IPS-NIHi11 (cell line): ENCODE data around the gene KDM3B.
A peak's percentile ranks its signal among the peaks of the same experiment; 100 is the strongest.
"Not testable (repeated sequence)": the region's sequence is repeated elsewhere in the genome, so short reads cannot be mapped to it uniquely, and the experiment has no call there.

ENCODE experiments used
- DNase-seq: peaks from one replicate; pipeline ENCODE4 v3.0.0; 2012; ENCODE audit warnings: mixed read lengths, low spot score

KDM3B gene, protein sequence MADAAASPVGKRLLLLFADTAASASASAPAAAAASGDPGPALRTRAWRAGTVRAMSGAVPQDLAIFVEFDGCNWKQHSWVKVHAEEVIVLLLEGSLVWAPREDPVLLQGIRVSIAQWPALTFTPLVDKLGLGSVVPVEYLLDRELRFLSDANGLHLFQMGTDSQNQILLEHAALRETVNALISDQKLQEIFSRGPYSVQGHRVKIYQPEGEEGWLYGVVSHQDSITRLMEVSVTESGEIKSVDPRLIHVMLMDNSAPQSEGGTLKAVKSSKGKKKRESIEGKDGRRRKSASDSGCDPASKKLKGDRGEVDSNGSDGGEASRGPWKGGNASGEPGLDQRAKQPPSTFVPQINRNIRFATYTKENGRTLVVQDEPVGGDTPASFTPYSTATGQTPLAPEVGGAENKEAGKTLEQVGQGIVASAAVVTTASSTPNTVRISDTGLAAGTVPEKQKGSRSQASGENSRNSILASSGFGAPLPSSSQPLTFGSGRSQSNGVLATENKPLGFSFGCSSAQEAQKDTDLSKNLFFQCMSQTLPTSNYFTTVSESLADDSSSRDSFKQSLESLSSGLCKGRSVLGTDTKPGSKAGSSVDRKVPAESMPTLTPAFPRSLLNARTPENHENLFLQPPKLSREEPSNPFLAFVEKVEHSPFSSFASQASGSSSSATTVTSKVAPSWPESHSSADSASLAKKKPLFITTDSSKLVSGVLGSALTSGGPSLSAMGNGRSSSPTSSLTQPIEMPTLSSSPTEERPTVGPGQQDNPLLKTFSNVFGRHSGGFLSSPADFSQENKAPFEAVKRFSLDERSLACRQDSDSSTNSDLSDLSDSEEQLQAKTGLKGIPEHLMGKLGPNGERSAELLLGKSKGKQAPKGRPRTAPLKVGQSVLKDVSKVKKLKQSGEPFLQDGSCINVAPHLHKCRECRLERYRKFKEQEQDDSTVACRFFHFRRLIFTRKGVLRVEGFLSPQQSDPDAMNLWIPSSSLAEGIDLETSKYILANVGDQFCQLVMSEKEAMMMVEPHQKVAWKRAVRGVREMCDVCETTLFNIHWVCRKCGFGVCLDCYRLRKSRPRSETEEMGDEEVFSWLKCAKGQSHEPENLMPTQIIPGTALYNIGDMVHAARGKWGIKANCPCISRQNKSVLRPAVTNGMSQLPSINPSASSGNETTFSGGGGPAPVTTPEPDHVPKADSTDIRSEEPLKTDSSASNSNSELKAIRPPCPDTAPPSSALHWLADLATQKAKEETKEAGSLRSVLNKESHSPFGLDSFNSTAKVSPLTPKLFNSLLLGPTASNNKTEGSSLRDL (N-terminal part only)

DNA sequence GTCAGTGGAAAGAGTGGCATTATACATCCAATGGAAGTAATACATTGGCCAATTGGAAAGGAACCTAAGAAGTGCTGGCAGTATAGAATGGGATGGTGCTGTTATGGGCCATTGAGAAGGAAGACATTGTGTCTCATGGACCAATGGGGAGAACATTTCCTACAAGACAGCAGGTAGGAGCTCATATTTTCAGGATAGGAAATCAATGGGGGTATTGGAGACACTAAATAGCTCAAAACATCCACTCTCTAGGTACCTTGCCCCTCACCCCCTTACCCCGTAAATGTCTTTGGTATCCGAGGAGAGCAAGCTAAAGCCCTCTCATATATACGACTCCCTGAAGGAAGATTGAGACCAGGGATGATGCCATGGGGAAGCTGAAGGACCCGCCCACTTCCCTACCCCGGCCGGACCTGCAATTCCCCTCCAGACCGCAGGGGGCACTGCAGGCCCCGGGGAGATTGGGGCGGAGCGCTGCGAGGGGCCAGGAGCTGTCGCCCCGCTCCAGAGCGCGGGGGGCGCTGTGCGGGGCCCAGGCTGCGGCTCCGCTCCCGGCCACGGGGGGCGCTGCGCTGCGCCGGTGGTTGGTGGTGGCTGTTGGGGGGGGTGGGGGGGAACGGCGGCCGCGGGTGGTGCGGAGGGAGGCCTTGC, at the start of gene KDM3B:
Gene KDM3B, plus strand, starts transcription at position 615 of the 651 bp plus-strand sequence. CDS start 111 bp downstream, outside the sequence.
- DNase-seq: peak; percentile 95

DNA sequence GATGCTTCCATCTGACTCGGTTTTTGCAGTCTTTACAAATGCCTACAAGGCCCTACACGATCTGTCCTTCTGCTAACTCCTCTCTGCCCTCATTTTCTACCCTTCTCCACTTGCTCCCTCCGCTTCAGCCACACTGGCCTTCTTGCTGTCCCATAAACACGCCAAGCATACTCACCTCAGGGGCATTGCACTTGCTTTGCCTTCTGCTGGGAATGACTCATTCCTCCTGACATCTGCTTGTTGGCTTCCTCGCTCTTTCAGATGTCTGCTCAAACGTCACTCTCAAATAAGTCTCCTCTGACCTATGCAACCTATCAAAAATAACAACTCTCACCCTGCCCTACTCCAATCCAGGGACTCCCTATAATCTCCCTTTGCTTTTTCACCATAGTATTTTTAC, 49.1 kb upstream of the KDM3B start:
- no peak for DNase-seq

DNA sequence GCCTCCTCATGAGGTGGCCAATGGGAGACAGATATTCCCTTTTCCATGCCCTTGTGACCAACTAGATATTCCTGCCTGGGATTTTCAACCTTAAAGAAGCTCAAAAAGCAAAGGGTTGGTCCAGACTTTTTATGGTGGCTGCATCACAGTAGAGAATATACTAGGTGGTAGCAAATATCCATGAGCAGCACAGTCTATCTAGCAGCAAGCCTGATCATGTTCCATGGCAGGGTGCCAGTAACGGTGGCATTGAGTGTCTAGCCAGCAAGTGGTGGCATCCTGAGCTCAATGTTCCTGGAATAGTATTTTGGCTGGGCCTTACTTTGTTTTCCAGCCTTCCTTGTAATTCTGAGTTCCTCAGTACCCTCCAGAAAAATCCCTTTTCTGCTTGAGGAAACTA, 46.7 kb upstream of the KDM3B start:
- no peak for DNase-seq

DNA sequence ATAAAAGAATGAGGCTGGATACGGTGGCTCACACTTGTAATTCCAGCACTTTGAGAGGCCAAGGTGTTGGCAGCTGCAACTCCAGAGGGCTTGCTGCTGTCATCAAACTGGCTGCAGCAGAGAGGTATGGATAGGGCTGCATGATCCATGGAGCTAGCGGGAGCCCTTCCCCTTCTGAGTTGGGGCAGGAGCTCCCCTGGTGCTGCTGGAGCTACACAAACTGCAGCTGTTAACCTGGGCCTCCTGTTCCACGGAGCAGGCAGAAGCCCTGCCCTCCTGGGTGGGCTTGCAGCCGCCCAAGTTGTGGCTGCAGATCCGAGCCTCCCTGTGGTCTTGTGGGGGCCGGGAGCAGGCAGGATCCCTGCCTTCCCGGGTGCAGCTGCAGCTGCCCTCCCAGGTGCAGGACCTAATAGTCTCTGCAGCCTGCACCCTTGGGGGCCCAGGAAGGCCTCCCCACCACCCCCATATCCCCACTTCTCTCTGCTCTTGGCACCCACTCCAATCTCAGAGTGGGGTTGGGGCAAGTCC, 36.7 kb upstream of the KDM3B start:
- DNase-seq: no peak

DNA sequence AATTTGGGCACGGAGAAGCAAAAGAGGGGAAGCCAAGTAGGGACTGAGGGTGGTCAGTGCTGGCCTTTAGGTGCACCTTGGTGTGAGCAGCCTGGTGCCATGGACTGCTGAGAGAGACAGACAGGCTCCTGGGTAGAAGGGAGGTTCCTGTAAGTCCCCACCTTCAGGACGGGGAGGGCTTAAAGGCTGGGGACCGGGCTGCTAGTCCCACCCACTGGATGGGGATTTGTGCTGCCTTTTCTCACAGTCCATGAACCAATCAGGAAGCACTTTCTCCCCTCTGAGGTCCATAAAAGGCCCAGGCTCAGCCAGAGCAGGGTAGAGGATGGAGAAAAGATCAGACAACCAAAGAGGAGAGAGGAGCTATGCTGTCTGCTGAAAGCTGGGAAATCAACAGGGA, 36.1 kb upstream of the KDM3B start:
- no peak for DNase-seq

DNA sequence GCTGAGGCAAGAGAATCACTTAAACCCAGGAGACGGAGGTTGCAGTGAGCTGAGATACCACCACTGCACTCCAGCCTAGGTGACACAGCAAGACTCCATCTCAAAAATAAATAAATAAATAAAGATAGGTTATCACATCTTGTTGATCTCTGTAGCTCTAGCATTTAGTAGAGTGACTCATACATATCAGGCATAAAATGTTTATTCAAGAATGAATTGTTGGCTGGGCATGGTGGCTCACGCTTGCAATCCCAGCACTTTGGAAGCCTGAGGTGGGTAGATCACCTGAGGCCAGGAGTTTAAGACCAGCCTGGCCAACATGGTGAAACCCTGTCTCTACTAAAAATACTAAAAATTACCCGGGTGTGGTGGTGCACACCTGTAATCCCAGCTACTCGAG, 34.3 kb upstream of the KDM3B start:
- DNase-seq: not testable (repeated sequence)

DNA sequence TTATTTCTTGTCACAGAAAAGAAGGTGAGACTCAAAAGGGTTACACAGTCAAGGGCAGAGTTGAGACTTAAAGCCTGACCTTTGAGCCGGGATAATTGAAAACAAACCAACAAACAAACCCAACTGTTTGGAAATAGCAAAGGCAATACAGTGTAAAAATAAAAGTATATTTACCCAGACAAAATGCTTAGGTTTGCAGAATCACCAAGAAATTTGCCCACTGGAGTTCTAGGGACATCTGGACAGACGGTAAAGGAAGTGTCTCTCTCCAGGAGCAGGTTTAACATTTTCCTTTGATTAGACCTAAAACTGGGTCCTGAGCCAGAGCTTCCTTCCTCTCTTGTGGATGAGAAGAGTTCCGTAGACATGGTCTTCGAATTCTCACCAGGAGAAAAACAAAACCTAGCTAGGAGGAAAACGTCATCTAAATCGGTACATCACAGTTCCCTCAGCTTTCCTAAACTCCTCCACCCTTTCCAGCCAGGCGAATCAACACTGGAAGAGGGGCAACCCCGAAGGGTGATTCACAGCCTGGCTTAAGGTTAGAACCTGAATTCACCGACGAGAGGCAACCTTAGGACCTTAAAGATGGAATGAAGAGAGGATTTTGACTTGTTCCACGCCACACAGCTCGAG, 21.6 kb upstream of the KDM3B start:
- DNase-seq: no peak

DNA sequence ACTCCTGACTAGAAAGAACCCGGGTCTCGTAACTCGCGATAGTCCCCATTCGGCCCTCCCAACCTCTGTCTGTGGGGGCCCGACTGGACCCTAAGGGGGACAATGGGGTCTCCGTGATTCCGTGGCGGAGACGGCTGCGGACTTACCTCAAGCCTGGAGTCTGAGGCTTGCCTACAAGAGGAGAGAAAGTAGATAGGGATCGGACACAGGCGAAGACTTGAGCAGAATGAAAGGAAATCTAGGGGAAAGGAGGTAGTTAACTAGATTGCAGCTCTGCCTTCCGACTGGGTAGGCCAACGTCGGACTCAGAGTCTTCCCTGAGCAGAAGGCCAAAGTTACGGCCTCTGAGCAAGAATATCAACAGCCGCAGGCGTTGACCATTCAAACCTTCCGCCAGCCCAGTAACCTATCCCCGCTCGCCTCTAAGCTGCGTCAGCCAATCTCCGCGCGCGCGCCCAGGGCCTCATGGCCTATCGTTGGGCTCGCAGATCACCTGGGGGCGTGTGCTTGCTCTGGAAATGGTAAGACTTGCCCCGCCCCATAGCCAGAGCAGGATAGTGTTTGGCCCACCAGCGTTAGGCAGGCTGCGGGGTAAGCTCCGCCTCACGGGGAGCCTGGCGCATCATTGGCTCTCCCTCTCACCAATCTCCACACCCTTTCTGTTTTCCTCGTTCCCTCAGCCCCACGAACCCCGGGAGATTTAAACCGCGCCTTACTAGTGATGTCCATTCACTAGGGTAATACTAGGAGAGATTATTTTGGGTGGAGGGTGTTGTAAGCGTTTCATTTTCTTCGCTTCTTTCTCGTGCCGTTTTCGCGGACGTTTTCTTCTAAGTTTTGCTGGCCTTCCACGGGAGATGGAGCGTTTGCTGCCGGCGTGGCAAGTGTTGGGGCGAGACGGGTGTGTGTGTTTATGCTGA, 20.8 kb upstream of the KDM3B start, which contains the start of gene CDC25C:
Gene CDC25C, minus strand, starts transcription at position 356 of the 920 bp plus-strand sequence. CDS start 624 bp downstream, outside the sequence.
- DNase-seq: peak; percentile 97

DNA sequence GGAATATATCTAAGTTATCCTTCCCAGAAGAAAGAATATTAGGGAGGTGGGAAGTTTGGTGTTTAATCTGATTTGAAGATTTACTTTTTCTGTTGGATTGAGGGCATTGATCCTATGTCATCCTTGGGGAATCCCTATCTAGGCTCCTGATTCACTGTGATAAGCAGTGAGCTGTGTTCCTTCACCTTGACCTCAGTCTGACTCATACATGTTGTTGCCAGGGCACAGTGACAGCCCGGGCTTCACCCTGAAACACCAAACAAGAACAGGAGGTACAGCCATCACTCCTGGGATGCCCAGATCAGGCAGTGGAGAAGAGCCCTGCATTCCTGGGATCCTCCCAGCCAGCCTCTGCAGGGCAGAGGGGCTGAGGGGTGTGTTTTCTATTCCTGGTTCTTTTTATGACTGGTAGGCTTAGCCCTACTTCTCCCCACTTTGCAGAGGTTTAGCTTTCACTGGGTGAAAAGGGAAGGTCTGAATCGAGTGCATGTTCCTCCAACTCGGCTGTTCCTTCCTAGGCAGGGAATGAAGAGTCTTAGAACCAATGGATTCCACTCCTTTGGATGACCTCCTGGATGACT, 17.5 kb upstream of the KDM3B start:
- no peak for DNase-seq

DNA sequence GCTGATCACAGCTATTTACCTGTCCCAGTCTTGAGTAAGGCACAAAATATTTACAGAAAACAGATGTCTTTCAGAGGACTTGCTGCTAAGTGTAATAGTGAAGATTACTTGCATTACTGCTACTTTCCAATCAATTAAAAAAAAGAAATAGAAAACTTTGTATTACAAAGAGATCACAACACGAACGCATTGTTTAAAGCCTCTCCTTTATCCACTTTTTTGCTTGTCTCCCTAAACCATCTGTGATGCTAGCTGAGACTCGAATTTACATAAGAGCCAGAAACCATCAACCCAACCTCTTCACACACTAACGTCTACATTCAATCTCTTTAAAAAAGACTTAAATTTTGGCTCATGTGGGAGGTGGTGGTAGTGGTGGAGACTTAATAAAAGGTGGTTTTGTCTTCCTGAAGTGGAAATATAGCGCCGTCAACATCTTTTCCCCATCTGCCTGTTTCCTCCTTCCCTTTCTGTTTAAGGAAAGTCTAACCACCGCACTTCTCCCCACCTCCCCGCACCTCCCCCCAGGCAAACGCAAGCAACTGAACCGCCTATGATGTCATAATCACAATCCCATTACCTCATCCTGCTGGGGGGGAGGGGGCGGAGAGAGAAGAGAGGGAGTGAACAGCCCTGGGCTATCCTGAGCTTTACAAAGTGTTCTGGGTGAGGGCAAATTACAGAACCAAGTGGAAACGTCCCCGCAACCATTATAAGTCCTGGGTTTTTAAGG, 15.4 kb upstream of the KDM3B start:
- peak; percentile 78 for DNase-seq

DNA sequence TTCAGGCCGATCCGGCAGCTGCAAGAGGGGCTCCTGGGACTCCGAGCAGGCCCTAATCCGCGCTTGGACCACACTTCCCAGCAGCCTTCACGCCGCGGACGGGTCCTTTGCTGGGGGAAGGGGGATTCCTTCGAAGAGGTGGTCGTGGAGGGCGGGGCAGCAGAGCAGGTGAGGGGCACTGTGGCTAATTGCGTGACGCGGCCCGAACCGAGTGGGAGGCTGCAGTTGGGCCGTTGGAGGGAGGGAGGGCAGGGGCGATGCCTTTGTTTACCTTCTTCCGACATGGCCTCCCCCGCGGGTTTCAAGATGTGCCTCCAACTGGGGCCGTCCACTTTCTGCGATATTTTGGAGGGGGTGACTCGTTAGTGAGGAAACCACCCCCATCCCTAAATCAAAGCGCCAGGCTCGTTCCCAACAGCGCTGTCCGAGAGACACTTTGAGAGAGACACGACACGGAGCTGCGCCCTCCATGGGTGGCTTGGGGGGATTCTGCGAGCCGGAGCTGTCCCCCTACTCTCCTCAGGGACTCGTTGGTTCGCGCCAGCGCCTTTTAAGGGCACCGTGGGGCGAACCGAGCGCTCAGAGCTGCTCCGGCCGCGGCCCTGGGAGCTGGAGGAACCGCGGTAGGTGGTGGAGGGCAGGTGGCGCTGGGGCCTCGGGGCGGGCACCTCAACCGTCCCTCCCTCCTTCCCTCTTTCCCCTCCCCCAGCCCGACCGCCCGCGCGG, 14.6 kb upstream of the KDM3B start, which contains the start of gene FAM53C:
Gene FAM53C, plus strand, starts transcription at position 582 of the 726 bp plus-strand sequence. CDS start 3,070 bp downstream, outside the sequence.
- peak; percentile 91 for DNase-seq

DNA sequence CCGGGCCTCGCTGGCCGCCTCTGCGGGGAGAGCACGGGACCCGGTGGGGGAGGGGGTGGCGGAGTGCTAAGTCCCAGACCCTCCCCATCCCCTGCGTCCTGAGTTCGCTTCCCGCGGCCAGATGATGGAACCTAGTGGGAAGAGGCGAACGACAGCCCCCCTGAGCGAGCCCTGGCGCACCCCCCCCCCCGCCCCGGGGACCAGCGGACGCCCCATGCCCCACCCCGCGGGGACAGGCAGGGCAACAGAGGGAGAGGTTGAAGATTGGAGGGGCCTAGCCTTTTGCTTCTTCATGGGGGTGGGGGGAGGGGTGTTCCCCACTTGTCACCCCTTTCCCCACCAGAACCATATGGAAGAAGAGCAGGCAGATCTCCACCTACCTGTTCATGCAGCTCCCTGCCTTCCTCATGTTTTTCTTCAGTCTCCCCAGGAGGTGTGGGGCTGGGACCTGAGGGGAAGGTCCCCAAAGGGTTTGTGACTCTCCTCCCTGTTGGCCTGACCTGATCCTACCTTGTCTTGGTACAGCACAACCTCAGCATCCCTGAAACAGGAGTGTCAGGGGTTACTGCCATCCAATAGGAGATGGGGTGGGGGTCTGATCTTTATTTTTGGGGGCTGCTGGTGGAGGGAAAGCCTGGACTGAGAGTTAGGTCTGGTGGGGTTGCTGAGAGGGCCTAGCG, 13.9 kb upstream of the KDM3B start:
- DNase-seq: no peak

DNA sequence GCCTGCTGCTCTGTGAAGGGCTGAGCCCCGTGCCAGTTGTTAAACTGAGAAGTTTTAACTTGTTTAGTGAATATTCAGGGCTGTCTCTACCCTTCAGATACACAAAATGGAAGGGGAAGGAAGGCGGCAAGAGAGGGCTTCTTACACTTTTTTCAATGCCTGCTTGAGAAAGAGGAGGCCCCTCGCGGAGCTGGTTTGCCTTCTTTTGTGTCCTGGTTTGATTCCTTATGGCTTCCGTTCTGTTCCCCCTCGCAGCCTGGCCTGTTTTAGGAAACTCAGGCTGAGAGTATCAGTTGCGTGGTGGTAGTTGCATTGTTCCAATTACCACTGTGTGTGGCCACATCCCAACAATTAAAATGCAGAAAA, 13.4 kb upstream of the KDM3B start:
- peak; percentile 15 for DNase-seq

DNA sequence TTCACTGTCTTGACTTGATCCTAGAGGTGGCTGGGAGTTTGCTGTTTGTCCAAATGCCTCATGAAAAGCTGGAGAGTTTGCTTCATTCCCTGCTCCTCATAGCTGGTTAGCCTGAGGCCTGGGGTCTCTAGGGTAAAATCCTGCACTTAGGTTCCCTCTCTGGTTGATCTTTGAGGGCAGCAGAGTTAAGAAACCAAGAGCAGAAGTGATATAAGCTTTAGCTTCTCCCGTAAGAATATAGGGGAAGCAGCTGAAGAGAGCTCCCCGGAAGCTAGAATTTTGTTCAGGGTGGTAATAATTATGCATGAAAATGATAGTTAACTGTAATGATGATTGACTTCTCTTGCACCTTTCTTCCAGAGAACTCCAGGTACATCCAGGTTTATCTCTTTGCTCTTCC, 13.0 kb upstream of the KDM3B start:
- DNase-seq: no peak

DNA sequence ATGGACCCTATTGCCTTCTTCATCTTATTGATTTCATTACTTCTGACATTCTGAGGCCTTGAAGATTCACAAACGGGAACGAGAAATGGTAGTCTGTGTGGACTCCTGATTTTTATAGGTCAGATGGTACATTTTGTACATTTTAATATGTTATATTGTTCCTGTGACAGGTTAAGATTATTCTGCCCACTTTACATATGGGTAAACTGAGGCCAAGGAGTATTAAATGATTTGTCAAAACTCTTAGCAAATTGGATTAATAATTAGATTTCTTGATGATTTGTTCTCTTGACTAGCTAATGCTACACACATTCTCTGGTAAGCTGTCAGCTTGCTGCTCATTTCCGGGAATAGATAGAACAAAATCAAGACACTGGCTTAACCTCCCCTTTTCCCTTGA, 12.5 kb upstream of the KDM3B start:
- DNase-seq: no peak

DNA sequence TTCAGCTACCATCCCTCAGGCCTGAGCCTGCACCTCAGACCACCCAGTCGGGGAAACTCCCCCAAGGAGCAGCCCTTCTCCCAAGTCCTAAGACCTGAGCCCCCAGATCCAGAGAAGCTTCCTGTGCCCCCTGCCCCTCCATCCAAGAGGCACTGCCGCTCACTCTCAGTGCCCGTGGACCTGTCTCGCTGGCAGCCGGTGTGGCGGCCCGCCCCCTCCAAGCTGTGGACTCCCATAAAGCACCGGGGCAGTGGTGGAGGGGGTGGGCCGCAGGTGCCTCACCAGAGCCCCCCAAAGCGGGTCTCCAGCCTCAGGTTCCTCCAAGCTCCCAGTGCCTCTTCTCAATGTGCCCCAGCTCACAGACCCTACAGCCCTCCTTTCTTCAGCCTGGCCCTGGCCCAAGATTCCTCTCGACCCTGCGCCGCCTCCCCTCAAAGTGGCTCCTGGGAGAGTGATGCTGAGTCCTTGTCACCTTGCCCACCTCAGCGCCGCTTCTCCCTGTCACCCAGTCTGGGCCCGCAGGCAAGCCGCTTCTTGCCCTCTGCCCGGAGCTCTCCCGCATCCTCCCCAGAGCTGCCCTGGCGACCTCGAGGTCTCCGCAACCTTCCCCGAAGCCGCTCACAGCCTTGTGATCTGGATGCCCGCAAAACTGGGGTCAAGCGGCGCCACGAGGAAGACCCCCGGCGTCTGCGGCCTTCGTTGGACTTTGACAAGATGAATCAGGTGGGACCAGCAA, 7.4 kb upstream of the KDM3B start:
- no peak for DNase-seq

DNA sequence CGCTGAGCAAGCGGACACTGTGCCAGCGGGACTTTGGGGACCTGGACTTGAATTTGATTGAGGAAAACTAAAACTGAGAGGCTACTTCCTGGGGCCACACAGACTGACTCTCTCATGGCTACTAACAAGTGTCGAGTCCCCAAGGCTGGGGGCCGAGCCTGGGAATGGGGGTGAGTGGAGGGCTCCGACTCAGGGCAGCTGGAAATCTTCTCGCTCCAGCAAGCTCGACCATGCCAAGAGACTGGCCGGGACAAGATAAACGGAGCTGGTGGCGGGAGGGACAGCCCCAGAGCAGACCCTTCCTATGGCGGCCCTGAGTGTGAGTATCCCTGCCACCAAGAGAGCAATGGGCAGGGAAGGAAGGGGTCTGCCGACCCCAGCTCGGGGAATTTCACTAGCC, 5.6 kb upstream of the KDM3B start:
- DNase-seq: no peak
